A204.1 (cell line): ENCODE data around the gene GBA2.

Experiments used
- FAIRE-seq: peaks from 2 replicates; lab custom pipeline; 2012; peaks lifted over from hg19 to GRCh38; lab: Jason Lieb, UNC

The GBA2 gene

DNA sequence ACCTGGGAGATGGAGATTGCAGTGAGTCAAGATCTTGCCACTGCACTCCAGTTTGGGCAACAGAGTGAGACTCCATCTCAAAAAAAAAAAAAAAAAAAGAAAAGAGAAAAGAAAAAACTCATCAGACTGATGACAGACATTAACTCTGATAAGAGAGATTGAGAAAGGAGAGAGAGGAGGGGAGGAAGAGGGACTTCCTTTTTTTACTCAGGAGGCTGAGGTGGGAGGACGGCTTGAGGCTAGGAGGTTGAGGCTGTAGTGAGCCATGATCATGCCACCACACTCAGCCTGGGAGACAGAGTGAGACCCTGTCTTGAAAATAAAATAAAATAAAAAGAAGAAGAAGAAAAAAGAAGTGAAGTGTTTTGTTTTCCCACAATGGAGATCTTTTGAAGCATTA, 14.8 kb upstream of the GBA2 start:
- FAIRE-seq = no peak

GRCh38 chr9:35763181-35763580, 14.2 kb upstream of the GBA2 start:
- no peak for FAIRE-seq

- no peak for FAIRE-seq
Measured at GRCh38 chr9:35760651-35761050, 11.6 kb upstream of the GBA2 start.

GRCh38 chr9:35759795-35760194, 10.8 kb upstream of the GBA2 start:
- FAIRE-seq = no peak

DNA sequence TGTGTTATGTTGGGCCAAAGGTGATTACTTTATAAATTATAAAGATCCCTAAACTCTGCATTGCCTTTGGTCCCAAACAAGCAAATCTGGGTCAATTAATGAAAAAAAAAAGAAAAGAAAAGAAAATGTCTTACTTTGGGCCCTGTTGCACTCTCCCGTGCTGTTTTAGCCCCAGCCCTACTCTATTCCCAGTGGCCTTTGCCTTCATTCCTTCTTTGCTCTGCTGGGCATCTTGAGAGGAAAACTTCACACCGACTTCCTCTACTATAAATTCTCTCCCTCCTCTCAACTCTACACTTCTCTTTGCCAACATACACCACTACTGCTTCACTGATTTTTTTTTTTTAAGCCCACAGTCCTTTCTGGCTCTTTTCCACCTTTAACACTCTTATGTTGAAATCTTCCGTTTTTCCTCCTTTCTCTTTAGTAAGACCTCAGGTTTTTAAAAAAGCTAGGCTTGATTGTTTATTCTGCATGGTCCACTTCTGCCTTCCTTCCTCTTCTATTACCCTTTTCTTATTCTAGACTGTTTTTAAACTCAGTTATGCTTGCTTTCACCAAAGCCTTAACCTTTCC, 9.5 kb upstream of the GBA2 start:
- FAIRE-seq = no peak

GRCh38 chr9:35757892-35758275, 8.9 kb upstream of the GBA2 start:
- no peak for FAIRE-seq

GRCh38 chr9:35757226-35757891, 8.3 kb upstream of the GBA2 start:
- no peak for FAIRE-seq

DNA sequence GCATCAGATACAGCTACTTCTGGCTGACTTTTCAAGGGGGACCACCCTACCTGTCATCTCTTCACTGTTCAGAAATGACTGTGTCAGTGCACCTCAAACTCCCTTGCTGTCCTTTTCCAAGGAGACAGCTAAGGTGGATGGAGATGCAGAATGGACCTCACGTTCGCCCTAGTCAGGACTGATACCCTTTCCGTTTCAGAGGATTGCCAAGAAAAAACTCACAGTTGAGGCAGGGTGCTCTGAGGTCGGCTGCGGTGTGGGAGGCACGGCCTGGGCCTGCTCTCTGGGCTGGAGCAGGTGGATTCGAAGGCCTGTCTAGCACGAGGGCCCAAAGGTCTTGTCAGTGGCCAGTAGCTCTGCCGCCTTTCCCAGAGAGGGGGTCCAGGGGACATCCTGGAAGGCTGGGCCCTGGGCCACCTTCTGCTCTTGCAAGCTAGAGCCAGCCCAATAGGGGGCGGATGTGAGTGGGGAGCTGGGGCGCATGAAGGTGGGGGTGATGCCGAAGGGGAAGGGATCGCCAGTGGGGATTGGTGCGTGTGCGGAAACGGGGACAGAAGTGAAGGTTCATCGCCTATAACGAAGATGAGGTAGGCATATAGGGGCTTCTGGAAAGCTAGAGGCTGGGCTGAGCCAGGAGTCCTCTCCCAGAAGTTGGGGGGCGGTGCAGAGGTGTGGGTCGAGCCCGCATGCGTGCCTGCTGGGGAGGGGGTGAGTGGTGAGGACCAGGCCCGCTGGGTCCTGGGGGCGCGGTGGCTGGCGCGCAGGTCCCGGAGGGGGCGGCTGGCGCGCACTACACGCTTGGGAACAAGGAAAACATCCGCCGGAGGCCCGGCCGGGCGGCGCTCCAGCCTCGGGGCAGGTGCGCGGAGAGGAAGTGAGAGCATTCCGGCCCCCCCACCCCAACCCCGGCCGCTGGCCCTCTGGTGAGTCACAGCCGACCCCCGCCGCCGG, 7.5 kb upstream of the GBA2 start:
- FAIRE-seq = no peak

- no peak for FAIRE-seq
Measured at GRCh38 chr9:35755071-35755470, 6.0 kb upstream of the GBA2 start.

- no peak for FAIRE-seq
Measured at GRCh38 chr9:35754264-35754663, 5.2 kb upstream of the GBA2 start, which contains the start of gene MSMP. MSMP (minus strand) TSS chr9:35754276; CDS start chr9:35754129, 147 bp downstream.

GRCh38 chr9:35753466-35753865, 4.4 kb upstream of the GBA2 start:
- FAIRE-seq = no peak

DNA sequence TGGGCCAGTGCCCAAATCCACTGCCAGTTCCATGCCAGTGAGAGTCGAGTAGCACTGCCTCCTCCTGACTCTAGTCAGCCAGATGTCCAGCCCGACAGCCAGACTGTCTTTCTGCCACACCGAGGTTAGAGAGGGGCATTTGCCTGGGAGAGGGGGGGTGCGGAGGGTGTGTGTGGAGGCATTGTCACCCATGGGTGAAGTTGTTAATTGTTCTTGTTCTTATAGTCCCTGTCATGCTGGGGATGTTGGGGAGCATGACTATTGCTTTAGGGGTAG, 1.2 kb upstream of the GBA2 start:
- no peak for FAIRE-seq

DNA sequence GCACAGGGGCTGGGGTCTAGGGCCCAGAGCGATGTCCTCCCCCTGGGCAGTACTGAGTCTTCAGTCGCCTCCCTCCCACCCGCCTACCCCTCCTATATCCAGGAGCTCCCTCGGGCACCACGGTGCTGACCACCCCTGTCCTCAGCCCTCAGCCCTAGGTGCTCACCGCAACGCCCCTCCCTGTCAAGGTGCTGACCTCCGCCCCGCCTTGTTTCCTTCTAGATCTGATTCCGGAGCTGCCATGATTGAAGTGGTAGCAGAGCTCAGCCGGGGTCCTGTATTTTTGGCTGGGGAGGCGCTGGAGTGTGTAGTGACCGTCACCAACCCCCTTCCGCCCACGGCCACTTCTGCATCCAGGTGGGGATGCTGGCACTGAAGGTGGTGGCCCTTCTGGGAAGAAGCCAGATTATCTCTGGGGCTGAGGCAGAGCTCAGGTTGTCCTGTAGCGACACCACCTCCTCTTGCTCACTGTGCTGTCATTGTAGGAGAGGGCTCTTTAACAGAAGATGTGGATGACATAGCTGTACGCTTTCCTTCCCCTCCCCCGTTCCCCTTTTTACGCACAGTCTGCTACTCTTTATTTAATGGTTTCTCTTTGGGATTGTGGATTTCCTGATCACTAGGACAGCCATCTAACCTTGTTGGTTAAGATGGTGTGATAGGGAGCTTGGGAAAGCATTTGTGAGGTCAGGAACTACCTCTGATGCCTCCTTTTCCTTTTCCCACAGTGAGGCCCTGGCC, 657 bp upstream of the GBA2 start:
- no peak for FAIRE-seq

DNA sequence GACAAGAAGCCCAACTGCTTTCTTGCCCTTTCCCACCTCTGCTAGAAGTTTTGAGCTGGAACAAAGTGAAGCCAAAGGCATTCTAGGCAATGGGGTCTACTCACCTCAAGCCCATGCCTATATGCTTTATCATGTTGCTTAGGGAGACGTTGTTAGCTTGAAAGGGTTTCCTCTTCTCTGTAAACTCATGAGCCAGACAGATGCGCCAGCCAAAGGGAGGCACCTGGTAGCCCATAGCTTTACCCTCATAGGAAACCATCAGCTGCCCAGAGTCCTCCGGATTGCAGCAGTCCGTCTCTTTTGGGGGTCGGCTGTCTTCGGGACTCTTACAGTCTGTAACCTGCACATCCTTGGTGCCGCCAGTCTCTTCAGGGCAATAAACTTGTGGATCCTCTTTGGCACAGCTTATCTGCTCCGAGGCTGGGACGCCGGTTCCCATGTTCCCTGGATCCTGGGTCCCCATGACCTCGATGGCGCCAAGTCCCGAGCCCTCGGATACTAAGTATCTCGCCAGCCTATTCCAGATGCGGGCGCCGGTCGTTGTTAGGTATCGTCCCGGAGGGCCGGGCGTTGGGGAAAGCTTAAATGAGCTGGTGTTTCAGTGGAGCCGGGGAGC, 678 bp downstream of the GBA2 start:
- FAIRE-seq = no peak

GRCh38 chr9:35746583-35746982, 2.4 kb downstream of the GBA2 start:
- no peak for FAIRE-seq

DNA sequence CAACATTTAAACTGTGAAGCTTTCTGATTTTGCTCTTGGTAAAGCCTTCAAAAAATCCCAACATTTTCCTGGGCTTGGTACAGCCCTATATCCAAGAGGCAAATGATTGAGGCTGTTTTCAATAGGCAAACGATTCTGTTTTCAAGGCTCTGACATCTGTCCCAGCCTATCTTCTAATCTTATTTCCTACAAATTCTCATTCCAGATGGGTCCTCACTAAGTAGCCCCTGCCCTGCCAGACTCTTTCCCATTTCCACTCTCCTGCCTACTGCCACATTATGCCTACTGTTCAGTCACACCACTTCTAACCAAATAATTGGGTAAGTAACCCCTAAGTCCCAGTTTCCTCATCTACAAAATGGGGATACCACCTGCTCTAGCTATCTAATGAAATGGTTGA, 3.5 kb downstream of the GBA2 start:
- FAIRE-seq = no peak

- FAIRE-seq = no peak
Measured at GRCh38 chr9:35743880-35744518, 5.0 kb downstream of the GBA2 start.

- FAIRE-seq = no peak
Measured at GRCh38 chr9:35743452-35743851, 5.6 kb downstream of the GBA2 start.

DNA sequence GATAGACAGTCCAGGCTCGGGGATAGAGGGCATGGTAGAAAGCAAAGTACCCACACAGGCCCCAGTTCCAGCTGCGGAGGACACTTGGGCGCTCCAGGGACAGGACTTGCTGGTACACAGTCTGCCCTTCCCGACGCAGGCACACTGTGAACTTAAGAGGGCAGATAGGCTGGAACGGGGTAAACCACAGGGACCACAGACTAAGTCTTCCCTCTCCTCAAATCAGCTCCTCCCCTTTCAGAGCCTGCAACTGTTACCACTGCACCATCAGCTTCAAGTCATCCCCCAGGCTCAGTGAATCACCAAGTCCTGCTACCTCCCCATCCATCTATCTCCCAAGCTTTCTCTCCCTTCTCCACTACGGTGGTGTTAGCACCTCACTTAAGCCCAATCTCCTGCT, 7.3 kb downstream of the GBA2 start:
- FAIRE-seq = no peak

DNA sequence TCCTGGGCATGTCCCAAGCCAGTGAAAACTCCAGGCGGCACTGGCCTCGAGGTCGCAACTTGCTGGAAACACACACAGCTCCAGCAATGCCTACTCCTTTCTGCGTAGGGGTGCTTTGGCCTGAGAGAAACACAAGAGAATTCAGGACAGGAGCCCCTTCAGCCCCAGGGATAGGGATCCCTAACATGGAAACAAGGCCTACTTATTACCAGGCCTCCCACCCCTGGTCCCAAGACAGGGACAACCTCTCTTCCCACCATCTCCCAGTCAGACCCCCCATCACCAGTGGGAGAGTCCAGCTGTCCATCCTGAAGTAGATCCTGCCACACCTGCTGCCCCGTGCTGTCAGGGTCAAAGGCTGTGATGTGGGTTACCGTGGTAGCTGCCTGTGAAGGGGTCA, 8.8 kb downstream of the GBA2 start:
- no peak for FAIRE-seq

DNA sequence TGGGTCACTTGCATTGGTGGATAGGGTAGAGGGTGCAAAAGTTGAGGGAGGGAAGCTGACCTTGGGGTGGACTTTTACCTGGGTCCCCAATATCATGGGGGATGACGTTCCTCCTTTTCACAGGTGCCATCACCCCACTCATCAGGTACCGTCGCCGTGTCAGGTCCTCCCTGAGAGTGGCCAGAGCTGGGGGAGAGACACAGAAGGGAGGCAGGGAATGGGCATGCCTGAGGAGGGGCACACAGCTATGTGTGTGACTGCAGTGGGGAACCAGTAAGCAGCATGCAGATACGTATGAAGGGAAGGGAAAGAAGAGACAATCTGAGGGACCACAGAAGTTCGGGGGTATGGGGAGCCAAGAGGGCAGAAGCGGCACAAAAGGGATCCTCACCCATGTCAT, 10.1 kb downstream of the GBA2 start:
- FAIRE-seq = no peak

- FAIRE-seq = no peak
Measured at GRCh38 chr9:35738186-35738585, 10.8 kb downstream of the GBA2 start.
